ENCODE results near the gene TMEM164.
A peak's percentile ranks its signal among the peaks of the same experiment; 100 is the strongest.
"Not testable (repeated sequence)": the region's sequence is repeated elsewhere in the genome, so short reads cannot be mapped to it uniquely, and the experiment has no call there.

TMEM164 gene

GRCh38 chrX:110133735-110134370 lies 130.9 kb downstream of the TMEM164 start:
- DNase-seq = no peak

DNA sequence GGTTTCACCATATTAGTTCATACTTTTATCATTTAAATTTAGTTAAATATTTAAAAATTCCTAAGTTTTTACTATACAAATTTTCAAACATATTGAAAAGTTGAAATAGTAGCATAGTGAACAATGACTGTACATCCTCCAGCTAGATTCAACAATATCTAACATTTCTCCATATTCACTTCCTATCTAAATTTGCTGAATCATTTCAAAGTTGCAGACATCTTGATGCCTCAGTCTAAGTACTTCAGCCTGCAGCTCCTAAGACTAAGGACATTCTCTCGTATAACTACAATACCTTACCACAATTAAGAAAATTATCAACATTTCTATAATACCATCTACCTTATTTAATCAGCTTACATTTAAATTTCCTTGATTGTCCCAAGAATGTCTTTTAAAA lies 132.7 kb downstream of the TMEM164 start:
- DNase-seq = no peak

- DNase-seq = no peak
Observed at GRCh38 chrX:110136136-110136535, 133.2 kb downstream of the TMEM164 start.

GRCh38 chrX:110138557-110138956 lies 135.6 kb downstream of the TMEM164 start:
- DNase-seq = no peak

GRCh38 chrX:110139172-110139571 lies 136.3 kb downstream of the TMEM164 start:
- no peak for DNase-seq

GRCh38 chrX:110142096-110142495 lies 139.2 kb downstream of the TMEM164 start:
- no peak for DNase-seq

GRCh38 chrX:110143454-110144210 lies 140.7 kb downstream of the TMEM164 start:
- DNase-seq = no peak

- no peak for DNase-seq
Observed at GRCh38 chrX:110145311-110145710, 142.4 kb downstream of the TMEM164 start.

DNA sequence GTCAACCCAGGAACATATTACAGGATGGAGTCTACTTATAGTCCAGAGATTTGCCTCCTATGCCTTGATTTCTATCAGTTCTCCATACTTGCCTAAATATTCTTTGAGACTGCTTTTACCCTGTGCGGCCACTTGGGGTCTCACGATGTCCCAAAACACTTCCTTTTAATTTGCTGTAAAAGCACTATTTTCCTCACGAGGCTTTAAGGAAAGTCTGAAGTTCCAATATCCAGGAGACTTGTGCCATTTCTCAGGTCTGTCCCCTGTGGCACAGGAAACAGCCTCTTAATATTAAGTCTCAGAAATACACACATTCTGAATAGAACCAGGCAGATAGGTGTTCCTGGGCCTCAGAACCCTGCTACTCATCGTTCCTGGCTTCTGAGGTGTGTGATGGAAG lies 142.9 kb downstream of the TMEM164 start:
- DNase-seq = peak; percentile 14

DNA sequence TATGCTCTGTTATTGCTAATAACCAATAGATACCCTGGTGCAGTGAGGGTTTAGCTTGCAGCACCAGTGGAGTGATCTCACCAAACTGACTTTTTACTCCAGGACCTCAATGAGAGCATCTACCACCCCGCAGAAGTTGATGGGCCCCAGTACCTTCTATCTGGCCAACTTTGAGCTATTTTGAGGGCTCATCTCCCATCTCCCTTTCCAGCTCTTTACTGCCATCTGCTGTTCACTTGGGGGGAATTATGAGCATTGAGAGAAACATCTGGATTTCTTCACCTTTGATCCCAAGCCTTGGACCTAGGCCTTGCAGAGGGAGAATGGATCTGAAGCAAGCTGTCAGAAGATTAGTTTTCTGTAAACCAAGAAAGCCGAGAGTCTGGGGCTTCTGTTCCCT lies 143.6 kb downstream of the TMEM164 start:
- DNase-seq = peak; percentile 32

GRCh38 chrX:110153244-110153643 lies 150.3 kb downstream of the TMEM164 start:
- no peak for DNase-seq

DNA sequence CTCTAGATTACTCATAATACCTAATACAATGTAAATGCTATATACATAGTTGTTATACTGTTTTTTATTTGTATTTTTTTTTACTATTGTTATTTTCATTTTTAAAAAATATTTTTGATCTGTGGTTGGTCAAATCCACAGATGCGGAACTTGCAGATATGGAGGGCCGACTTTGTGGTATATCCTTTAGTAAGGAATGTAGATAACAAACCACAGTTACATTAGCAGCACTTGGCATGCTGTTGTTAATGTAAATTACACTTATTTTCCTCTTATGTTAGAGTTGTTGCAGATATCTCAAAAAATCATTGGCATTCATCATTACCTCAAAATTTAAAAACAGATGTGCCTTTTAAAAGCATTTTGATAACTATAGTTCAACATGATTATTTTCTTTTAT lies 151.0 kb downstream of the TMEM164 start:
- no peak for DNase-seq

GRCh38 chrX:110154328-110154727 lies 151.4 kb downstream of the TMEM164 start:
- DNase-seq = not testable (repeated sequence)

GRCh38 chrX:110155759-110156158 lies 152.8 kb downstream of the TMEM164 start:
- no peak for DNase-seq

- DNase-seq = no peak
Observed at GRCh38 chrX:110156167-110156754, 153.3 kb downstream of the TMEM164 start.

- no peak for DNase-seq
Observed at GRCh38 chrX:110157444-110157843, 154.5 kb downstream of the TMEM164 start.

- DNase-seq = no peak
Observed at GRCh38 chrX:110159235-110159634, 156.3 kb downstream of the TMEM164 start.

DNA sequence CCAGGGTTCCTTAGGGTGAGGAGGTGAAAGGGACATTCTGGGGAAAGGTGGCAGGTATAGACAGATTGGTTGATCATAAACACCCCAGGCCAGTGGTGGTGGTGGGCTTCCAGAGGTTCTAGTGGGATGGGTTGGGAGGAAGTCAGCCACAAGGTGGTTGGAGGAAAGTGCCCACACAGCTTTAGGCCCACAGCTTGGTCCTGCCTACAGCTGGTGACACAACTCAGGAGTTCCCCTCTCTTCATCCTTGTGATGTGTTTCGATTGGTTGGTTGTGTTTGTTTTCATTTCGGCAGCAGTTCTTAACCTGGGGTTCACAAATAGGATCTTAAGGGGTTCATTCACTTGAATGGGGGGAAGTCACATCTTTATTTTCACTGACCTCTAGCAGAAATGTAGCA lies 157.0 kb downstream of the TMEM164 start:
- no peak for DNase-seq

DNA sequence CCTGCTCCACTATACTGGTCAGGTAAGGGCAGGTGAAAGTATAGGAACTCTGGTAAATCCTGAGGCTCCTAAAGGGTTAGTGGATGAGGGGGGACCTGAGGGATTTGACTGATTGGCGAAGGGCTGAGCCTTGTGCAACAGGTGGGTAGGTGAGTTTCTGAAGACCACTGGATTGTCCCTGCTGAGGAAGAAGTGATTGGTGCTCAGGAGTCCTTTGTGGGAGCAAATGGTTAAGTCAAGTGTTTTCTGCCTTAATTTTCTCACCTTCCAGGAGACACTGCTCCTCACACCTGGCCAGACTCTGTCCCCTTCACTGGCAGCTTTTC lies 158.4 kb downstream of the TMEM164 start:
- DNase-seq = no peak

DNA sequence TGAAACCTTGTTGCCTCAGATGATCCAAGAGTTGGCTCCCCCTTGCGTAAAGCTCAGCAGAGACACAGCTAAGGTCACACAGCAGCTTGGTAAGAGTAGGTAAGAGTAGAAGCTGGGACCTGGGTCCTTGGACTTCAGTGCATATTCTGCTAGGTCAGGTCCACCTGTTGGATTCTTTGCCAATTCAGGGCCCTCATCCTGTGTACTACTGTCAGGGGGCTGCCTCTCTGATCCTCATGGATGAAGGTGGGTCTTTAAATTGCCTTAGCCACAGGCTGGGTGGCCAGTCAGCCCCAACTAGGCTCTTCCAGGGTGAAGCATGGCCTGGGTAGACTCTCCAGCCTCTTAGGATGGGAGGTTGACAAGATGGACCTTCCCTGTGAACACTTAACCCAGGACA lies 159.2 kb downstream of the TMEM164 start:
- DNase-seq = no peak

DNA sequence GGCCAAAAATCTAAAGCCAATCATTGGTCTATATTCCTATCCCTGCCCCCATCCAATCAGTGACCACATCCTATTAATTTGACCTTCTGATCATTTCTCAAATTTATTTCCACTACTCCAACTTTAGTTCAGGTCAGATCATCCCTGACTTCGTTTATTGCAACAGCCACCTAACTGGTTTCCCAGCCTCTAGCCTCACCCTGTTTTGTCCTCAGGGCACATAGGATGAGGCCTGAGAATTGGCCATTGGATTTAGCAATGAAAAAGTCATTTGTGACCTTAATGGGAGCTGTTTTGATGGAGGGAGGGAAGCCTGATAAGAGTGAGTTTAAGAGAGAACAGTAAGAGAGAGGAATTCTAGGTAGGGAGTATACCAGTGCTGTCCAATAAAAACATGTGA lies 160.0 kb downstream of the TMEM164 start:
- DNase-seq = no peak

DNA sequence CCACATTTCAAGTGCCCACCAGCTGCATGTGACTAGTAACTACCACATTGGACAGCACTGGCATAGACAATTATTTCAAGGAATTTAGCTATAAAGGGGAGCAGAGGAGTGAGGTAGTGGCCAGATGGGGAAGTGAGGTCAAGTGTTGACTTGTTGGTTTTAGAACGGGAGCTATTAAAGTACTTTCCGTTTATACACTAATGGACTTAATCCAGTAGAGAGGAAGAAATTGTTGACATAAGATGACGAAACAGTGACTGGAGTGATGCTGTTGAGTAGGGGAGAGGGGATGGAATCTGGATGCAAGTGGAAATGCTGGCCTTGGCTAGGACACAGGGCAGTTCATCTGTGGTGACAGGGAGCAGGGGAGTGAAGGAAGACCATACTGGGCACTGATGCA lies 160.6 kb downstream of the TMEM164 start:
- DNase-seq = no peak

DNA sequence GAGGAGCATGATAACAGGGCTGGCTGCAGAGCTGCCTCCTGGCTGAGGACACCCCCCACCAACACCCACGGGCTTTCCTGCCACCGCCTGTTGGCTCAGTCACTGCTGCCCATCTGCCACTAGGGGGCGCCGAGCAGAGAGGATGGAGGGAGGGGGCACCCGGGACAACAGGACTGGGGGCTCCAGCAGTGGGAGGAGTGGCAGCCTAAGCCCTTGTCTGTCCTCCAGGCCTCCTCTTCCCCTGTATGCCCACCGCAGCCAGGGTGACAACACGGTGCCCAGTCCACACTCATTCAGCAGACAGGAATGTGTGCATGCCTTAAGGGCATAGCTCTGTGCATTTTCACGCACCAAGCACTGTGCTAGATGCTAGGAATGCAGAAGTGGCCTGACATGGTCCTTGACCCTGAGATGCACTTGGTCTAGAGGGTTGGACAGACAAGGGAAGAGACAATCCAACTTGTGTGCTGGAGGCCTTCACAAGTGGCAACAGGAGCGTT lies 165.1 kb downstream of the TMEM164 start:
- no peak for DNase-seq

GRCh38 chrX:110168585-110168984 lies 165.7 kb downstream of the TMEM164 start:
- DNase-seq = peak; percentile 58

All from fibroblast of skin of abdomen (primary cell).